Kidney capillary endothelial cell (primary cell): ENCODE measurements around the gene NAPB.

Experiments
- DNase-seq: peaks from one replicate; pipeline ENCODE4 v3.0.0-alpha.2; 2018; ENCODE audit warnings: low spot score

The NAPB gene

GRCh38 chr20:23437126-23437899 is 16.0 kb upstream of the NAPB start:
- no peak for DNase-seq

GRCh38 chr20:23436681-23437080 is 15.4 kb upstream of the NAPB start:
- DNase-seq: no peak

- no peak for DNase-seq
Measured at GRCh38 chr20:23435626-23436539, 14.6 kb upstream of the NAPB start.

GRCh38 chr20:23434521-23435313 is 13.4 kb upstream of the NAPB start:
- DNase-seq: no peak

- no peak for DNase-seq
Measured at GRCh38 chr20:23433628-23434027, 12.3 kb upstream of the NAPB start.

GRCh38 chr20:23425129-23425528 is 3.8 kb upstream of the NAPB start:
- no peak for DNase-seq

- DNase-seq: peak; percentile 21
Measured at GRCh38 chr20:23419995-23420901, 1.0 kb downstream of the NAPB start.

GRCh38 chr20:23419657-23419994 is 1.7 kb downstream of the NAPB start:
- no peak for DNase-seq

- no peak for DNase-seq
Measured at GRCh38 chr20:23417861-23418260, 3.4 kb downstream of the NAPB start.

- no peak for DNase-seq
Measured at GRCh38 chr20:23415959-23416583, 5.2 kb downstream of the NAPB start.

- DNase-seq: no peak
Measured at GRCh38 chr20:23415555-23415954, 5.7 kb downstream of the NAPB start.

GRCh38 chr20:23414526-23415188 is 6.6 kb downstream of the NAPB start:
- no peak for DNase-seq

- no peak for DNase-seq
Measured at GRCh38 chr20:23413862-23414422, 7.3 kb downstream of the NAPB start.

GRCh38 chr20:23412026-23412425 is 9.3 kb downstream of the NAPB start:
- DNase-seq: no peak

GRCh38 chr20:23410916-23411695 is 10.2 kb downstream of the NAPB start:
- DNase-seq: no peak

- DNase-seq: no peak
Measured at GRCh38 chr20:23409800-23410199, 11.5 kb downstream of the NAPB start.

- no peak for DNase-seq
Measured at GRCh38 chr20:23408957-23409356, 12.3 kb downstream of the NAPB start.

GRCh38 chr20:23407781-23408464 is 13.4 kb downstream of the NAPB start:
- no peak for DNase-seq

- no peak for DNase-seq
Measured at GRCh38 chr20:23406880-23407279, 14.4 kb downstream of the NAPB start.
